Tibial nerve (tissue), 4 donors: ENCODE measurements around the gene QRFP.

ENCODE experiments used
- EP300 ChIP-seq, 2 donors: sonication (generic); formaldehyde crosslinking; IDR thresholded peaks; one replicate each; pipeline ENCODE4 v1.6.1; 2017; ENCODE audit warnings: antibody characterized with exemption in 2 of 2, mild to moderate bottlenecking in 1 of 2
- POLR2A ChIP-seq, 2 donors: fragments of 450-650 bp; IDR thresholded peaks; one replicate each; pipeline ENCODE4 v1.6.1; 2017; ENCODE audit warnings: antibody characterized with exemption in 2 of 2, mild to moderate bottlenecking in 2 of 2, moderate library complexity in 2 of 2
- TF ChIP-seq, protein P1 (sequence below), 5 experiments: fragments of 200-600 bp in 3 of 5; fragments of 450-650 bp in 2 of 5; sonication (generic) in 3 of 5; IDR thresholded peaks; one replicate each; pipeline ENCODE4 v1.5.1; 2016 to 2019; ENCODE audit warnings: antibody characterized with exemption in 5 of 5, mild to moderate bottlenecking in 3 of 5, moderate library complexity in 2 of 5

- TF ChIP-seq, protein P1, sequence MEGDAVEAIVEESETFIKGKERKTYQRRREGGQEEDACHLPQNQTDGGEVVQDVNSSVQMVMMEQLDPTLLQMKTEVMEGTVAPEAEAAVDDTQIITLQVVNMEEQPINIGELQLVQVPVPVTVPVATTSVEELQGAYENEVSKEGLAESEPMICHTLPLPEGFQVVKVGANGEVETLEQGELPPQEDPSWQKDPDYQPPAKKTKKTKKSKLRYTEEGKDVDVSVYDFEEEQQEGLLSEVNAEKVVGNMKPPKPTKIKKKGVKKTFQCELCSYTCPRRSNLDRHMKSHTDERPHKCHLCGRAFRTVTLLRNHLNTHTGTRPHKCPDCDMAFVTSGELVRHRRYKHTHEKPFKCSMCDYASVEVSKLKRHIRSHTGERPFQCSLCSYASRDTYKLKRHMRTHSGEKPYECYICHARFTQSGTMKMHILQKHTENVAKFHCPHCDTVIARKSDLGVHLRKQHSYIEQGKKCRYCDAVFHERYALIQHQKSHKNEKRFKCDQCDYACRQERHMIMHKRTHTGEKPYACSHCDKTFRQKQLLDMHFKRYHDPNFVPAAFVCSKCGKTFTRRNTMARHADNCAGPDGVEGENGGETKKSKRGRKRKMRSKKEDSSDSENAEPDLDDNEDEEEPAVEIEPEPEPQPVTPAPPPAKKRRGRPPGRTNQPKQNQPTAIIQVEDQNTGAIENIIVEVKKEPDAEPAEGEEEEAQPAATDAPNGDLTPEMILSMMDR (IDR thresholded peaks at IDR 0.05): no peak
- TF ChIP-seq POLR2A (IDR thresholded peaks at IDR 0.05) (no peak), EP300 (IDR thresholded peaks at IDR 0.05) (no peak)
Measured at GRCh38 chr9:130890124-130890523, 6.5 kb downstream of the QRFP start.
